ENCODE data around the gene HPS3.
"Not testable (repeated sequence)": the region's sequence is repeated elsewhere in the genome, so short reads cannot be mapped to it uniquely, and the experiment has no call there.

Gene HPS3

GRCh38 chr3:149186721-149187120 lies 57.3 kb downstream of the HPS3 start:
- Histone ChIP-seq H3K9me3 (replicated peaks; ENCODE audit: insufficient read depth, low read length) (no peaks in the 10 kb centered on the region), H3K9me2 (replicated peaks; ENCODE audit: insufficient read depth, low read length) (no peaks in the 10 kb centered on the region), H3F3A (ENCODE audit: insufficient read depth, low read length) (no peaks in the 10 kb centered on the region), H3K27me3 (replicated peaks; ENCODE audit: insufficient read depth, low read length) (no peaks in the 10 kb centered on the region), H2AFZ (ENCODE audit: low read length) (no peak overlapping the region), H3K36me3 (replicated peaks; ENCODE audit: insufficient read depth, low read length) (no peaks in the 10 kb centered on the region), H3K4me3 (ENCODE audit: low read length) (no peak overlapping the region), H3K4me1 (ENCODE audit: low read length) (no peaks in the 10 kb centered on the region), H4K20me1 (ENCODE audit: insufficient read depth, low read length) (no peaks in the 10 kb centered on the region), H3K9ac (ENCODE audit: low read length) (no peak overlapping the region), H3K27ac (ENCODE audit: low read length) (no peak overlapping the region), H3K79me2 (ENCODE audit: low read length) (no peaks in the 10 kb centered on the region), H3K4me2 (ENCODE audit: low read depth, low read length) (no peak overlapping the region)
- TF ChIP-seq CTCF (IDR thresholded peaks at IDR 0.05; ENCODE audit: low read length) (no peak), EZH2phosphoT487 (IDR thresholded peaks at IDR 0.05; ENCODE audit: low read length) (no peak), EZH2 (optimal IDR thresholded peaks at IDR 0.05; ENCODE audit: low read depth, low read length) (no peak)
- DNase-seq: no peak

- Histone ChIP-seq H4K20me1 (ENCODE audit: insufficient read depth, low read length) (no peaks in the 10 kb centered on the region), H2AFZ (ENCODE audit: low read length) (no peak overlapping the region), H3K27ac (ENCODE audit: low read length) (no peak overlapping the region), H3K9ac (ENCODE audit: low read length) (no peak overlapping the region), H3K36me3 (replicated peaks; ENCODE audit: insufficient read depth, low read length) (no peaks in the 10 kb centered on the region), H3K4me3 (ENCODE audit: low read length) (no peak overlapping the region), H3K4me2 (ENCODE audit: low read depth, low read length) (no peak overlapping the region), H3K4me1 (ENCODE audit: low read length) (no peaks in the 10 kb centered on the region), H3K27me3 (replicated peaks; ENCODE audit: insufficient read depth, low read length) (no peaks in the 10 kb centered on the region), H3K9me2 (replicated peaks; ENCODE audit: insufficient read depth, low read length) (no peaks in the 10 kb centered on the region), H3F3A (ENCODE audit: insufficient read depth, low read length) (no peaks in the 10 kb centered on the region), H3K79me2 (ENCODE audit: low read length) (no peaks in the 10 kb centered on the region), H3K9me3 (replicated peaks; ENCODE audit: insufficient read depth, low read length) (no peaks in the 10 kb centered on the region)
- DNase-seq: no peak
- TF ChIP-seq EZH2phosphoT487 (IDR thresholded peaks at IDR 0.05; ENCODE audit: low read length): no peak
- no peak for TF ChIP-seq CTCF (IDR thresholded peaks at IDR 0.05; ENCODE audit: low read length)
- TF ChIP-seq EZH2 (optimal IDR thresholded peaks at IDR 0.05; ENCODE audit: low read depth, low read length): no peak
These were observed 59.1 kb downstream of the HPS3 start for GRCh38 chr3:149188494-149188893.

- no peaks in the 10 kb centered on the region for H3K9me2 ChIP-seq (replicated peaks; ENCODE audit: insufficient read depth, low read length)
- no peak for DNase-seq
- no peaks in the 10 kb centered on the region for H3K36me3 ChIP-seq (replicated peaks; ENCODE audit: insufficient read depth, low read length)
- no peaks in the 10 kb centered on the region for H3K9me3 ChIP-seq (replicated peaks; ENCODE audit: insufficient read depth, low read length)
- no peak overlapping the region for H3K4me3 ChIP-seq (ENCODE audit: low read length)
- H3K9ac ChIP-seq (ENCODE audit: low read length): no peak overlapping the region
- no peaks in the 10 kb centered on the region for H4K20me1 ChIP-seq (ENCODE audit: insufficient read depth, low read length)
- no peaks in the 10 kb centered on the region for H3F3A ChIP-seq (ENCODE audit: insufficient read depth, low read length)
- TF ChIP-seq EZH2phosphoT487 (IDR thresholded peaks at IDR 0.05; ENCODE audit: low read length): no peak
- H2AFZ ChIP-seq (ENCODE audit: low read length): no peak overlapping the region
- H3K27me3 ChIP-seq (replicated peaks; ENCODE audit: insufficient read depth, low read length): no peaks in the 10 kb centered on the region
- H3K79me2 ChIP-seq (ENCODE audit: low read length): no peaks in the 10 kb centered on the region
- no peak overlapping the region for H3K27ac ChIP-seq (ENCODE audit: low read length)
- H3K4me1 ChIP-seq (ENCODE audit: low read length): no peaks in the 10 kb centered on the region
- H3K4me2 ChIP-seq (ENCODE audit: low read depth, low read length): no peak overlapping the region
These were observed 65.8 kb downstream of the HPS3 start for GRCh38 chr3:149195221-149195620.

GRCh38 chr3:149196805-149197592 lies 67.6 kb downstream of the HPS3 start:
- H3K4me2 ChIP-seq (ENCODE audit: low read depth, low read length); H3K9me2 ChIP-seq (replicated peaks; ENCODE audit: insufficient read depth, low read length); H3K4me1 ChIP-seq (ENCODE audit: low read length); H3K27me3 ChIP-seq (replicated peaks; ENCODE audit: insufficient read depth, low read length); H3F3A ChIP-seq (ENCODE audit: insufficient read depth, low read length); H3K9ac ChIP-seq (ENCODE audit: low read length); H3K4me3 ChIP-seq (ENCODE audit: low read length); H3K27ac ChIP-seq (ENCODE audit: low read length); H4K20me1 ChIP-seq (ENCODE audit: insufficient read depth, low read length); H2AFZ ChIP-seq (ENCODE audit: low read length); H3K36me3 ChIP-seq (replicated peaks; ENCODE audit: insufficient read depth, low read length); H3K79me2 ChIP-seq (ENCODE audit: low read length); H3K9me3 ChIP-seq (replicated peaks; ENCODE audit: insufficient read depth, low read length); DNase-seq: not testable (repeated sequence)
